HG02588 (cell line): ENCODE results near the gene CHRNA4.
"Not testable (repeated sequence)": the region's sequence is repeated elsewhere in the genome, so short reads cannot be mapped to it uniquely, and the experiment has no call there.

Source experiments
- ATAC-seq: cut with Tn5 transposase; IDR thresholded peaks from one replicate; pipeline ENCODE4 v1.9.1; 2021; ENCODE audit warnings: mild to moderate bottlenecking, moderate library complexity; ENCODE audit not compliant: unreplicated experiment

The CHRNA4 gene

DNA sequence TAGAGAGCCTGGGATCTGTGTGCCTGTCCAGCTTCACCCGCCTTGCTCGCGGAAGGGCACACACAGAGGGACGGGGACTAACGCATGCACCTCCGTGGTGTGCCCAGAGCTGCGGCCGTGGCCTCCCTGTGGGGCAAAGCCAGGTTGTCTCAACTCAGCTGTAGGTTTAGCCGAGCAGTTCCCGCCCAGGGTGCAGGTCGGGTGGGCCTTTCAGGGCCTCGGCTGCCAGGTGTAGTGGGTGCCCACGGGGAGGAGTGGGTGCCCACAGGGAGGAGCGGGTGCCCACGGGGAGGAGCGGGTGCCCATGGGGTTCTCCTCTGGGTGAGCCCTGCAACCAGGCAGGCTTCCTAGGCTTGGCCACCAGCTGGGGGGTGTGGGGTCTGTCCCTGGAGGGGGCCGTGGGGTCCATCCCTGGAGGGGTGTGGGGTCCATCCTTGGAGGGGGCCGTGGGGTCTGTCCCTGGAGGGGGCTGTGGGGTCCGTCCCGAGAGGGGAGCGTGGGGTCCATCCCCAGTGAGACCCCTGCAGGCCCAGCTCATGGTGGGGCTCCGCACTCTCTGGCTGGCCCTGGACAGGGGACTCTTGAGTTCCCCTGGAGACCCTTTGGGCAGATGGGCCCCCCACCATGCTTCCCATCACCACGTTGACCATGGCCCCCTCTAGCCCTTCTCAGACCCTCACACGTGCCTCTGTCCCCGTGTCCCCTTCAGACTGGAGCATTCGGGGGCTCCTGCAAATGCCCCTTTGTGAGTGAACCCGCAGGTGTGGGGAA lies 37.8 kb upstream of the CHRNA4 start:
- ATAC-seq = no peak

DNA sequence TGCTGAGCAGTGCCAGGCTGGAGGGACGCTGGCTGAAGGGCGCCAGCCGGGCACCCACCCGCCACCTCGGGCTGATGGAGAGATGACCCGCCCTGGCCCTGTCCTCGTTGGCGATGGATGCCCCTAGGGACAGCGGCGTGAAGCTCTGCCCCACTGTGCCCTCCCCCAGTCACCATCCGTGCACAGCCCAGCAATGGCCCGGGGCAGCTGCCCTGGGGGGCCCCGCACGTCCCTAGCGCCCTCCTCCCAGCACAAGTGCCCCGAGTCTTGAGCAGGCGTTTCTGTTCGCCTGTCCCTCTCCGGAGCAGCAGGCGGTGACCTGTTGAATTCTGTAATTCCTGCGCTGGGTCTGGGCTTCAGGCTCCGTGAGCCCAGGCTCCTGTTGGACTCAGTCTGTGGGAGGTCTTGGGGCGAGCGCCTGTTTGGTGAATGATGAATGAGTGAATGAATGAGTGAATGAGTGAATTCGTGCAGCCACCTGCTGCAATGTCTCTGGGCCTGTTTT lies 36.8 kb upstream of the CHRNA4 start:
- ATAC-seq = no peak

DNA sequence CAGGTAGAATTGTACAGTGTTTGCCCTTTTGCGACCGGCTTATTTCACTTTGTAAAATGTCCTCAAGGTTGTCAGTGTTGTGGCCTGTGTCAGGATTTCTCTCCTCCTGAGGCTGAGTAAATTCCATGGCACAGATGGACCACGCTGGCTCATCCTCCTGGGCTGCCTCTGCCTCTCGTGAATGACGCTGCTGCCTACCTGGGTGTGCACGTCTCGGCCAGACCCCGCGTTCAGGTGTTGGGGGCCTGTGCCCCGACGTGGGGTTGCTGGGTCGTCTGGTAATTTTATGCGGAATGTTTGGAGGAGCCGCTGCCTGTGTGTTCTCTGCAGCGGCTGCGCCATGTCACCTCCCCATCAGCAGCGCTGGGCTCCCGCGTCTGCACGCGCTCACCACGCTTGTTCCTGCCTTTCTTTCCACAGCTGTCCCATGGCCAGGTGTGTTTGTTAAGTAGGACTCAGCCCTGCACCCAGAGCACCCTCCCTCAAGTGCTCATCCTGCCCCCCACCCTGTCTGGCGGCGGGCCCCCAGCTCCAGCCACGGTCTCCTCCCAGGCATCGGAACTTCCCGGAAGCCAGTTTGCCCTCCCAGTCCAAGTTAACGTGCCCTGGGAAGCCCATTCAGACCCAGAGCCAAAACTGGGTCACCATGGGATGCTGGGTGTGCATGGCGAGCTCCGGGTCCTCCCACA lies 36.1 kb upstream of the CHRNA4 start:
- no peak for ATAC-seq

DNA sequence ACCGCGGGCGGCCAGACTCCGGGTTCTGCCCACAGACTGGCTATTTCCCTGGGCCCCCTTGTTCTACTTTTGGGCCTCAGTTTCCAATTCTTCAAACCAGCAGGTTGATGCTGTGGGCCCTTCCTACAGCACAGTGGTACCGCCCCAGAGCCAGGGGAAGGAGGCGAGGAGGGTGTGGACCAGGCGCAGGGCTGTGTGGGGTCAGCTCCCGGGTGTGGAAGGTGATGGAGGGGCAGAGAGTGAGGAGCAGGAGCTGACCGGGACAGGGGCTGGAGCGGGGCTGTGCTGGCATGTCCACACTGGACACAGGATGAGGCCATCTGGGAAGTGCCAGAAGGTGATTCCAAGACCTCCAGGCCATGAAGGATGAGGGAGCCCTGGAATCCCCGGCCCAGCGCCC lies 35.2 kb upstream of the CHRNA4 start:
- no peak for ATAC-seq

- ATAC-seq = no peak
Observed at GRCh38 chr20:63395723-63396122, 34.6 kb upstream of the CHRNA4 start.

DNA sequence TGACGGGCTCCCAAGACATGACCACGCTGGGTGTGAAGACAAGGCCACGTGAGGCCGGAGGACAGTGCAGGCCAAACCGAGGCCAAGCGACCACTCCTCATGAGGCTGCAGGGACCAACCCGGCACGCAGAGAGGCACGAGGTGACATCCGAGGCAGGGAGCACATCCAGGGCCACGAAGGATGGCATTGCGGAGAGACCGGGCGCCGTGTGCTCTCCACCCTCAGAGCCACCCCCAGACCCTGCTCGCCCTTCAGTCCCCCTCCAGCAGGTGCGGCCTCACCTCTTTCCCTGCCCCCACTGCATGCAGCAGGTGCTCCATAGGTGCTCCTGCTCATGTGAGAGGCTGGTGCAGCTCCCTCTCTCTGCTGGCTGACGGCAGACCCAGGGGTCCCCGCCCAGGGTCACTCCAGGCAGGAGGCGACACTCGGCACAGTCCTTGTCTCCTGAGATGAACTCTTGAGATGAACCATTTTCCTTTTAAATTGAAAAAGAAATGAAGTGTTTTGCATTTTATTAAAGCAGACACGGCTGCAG lies 33.8 kb upstream of the CHRNA4 start:
- no peak for ATAC-seq

- no peak for ATAC-seq
Observed at GRCh38 chr20:63394069-63394919, 33.1 kb upstream of the CHRNA4 start.

DNA sequence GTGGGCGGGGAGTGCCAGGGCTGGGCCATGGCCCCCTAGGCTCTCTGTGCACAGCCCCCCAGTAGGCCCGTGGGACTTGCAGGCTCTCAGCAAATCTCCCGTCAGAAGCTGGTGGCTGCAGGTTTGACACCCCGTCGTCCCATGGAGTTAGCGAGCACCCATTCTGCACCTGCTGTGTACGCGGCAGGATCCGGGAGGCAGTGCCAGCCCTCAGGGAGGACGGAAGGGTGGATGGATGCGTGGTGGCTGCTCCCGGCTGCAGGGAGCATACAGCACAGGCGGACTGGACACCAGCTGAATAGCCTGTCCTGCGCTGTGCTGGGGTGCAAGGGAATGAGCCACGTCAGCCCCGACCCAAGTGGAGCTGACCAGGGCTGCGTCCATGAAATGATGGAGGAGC lies 32.4 kb upstream of the CHRNA4 start:
- ATAC-seq = no peak

GRCh38 chr20:63392465-63393365 lies 31.6 kb upstream of the CHRNA4 start:
- ATAC-seq = no peak

- no peak for ATAC-seq
Observed at GRCh38 chr20:63387917-63388316, 26.8 kb upstream of the CHRNA4 start.

- no peak for ATAC-seq
Observed at GRCh38 chr20:63387393-63387792, 26.2 kb upstream of the CHRNA4 start.

GRCh38 chr20:63386491-63386890 lies 25.3 kb upstream of the CHRNA4 start:
- ATAC-seq = no peak

DNA sequence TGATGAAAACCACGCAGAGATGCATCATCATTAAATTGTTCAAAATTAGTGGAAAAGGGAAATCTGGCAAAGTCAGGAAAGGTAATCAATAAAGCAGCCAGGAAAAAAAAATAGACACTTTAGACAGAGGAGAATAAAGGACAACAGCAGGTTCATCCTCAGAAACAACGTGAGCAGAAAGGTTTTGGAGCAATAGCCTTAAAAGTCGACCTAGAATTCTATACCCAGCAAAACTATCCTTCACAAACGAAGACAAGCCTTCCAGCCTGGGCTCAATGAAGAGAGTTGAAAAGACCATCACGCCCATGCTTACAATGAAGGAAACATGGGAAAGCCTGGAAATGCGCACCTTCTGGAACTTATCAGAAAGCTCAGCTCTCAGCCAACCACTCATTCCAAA lies 24.7 kb upstream of the CHRNA4 start:
- ATAC-seq = no peak

- no peak for ATAC-seq
Observed at GRCh38 chr20:63384336-63384735, 23.2 kb upstream of the CHRNA4 start.

- ATAC-seq = no peak
Observed at GRCh38 chr20:63383556-63383955, 22.4 kb upstream of the CHRNA4 start.

- ATAC-seq = no peak
Observed at GRCh38 chr20:63382551-63383300, 21.6 kb upstream of the CHRNA4 start.

DNA sequence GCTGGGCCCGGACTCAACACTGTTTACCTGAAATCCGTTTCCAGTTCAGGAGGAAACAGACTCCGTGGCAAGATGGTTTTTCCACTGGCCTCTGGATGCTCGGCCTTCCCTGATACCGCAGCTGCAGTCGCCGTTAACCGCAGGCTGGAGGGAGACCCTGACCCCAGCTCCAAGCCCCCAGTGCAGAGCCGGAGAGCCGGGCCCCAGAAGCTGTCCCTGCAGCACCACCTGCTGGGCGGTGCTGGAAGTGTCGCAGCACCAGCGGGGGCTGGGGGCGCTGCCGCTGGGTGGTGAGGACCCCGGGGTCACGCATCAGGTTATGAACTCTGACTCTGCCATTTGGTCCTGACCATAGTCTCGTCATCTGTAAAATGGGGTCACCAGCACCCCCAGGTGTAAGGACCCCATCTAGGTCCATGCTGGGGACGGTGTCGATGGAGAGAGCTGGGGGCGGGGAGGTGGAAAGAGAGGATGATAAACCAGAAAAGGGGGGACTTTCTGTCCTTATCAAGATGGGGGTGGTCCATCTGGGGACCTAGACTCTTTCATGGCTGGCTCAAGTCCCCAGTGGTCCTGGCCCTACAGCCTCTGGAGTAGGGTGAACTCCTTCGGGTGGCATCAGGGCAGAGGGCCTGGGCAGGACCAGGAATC lies 20.8 kb upstream of the CHRNA4 start:
- ATAC-seq = no peak

DNA sequence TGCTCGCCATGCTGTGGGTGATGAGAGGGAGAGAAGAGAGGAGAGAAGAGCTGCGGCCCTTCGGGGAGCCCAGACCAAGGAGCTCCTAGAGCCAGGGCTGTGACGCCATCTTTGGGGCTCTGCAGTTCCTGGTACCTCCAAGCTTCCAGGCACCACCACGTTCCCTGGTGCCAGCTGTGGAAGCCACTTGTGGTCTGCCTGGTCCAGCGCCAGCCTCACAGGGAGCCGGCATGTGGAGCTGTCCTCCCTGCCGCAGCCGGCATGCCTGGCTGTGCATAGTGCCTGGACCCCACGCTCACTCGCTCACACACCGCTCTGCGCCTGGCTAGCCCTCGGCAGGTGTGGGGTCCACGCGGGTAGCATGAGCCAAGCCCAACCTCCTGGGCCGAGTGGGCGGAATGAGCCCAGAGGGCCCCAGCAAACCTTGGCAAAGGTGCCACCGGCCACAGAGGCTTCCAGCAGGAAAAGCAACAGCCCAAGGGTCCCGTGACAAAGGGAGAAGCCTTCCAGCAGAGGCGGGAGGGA lies 19.3 kb upstream of the CHRNA4 start:
- no peak for ATAC-seq

GRCh38 chr20:63379872-63380271 lies 18.7 kb upstream of the CHRNA4 start:
- not testable (repeated sequence) for ATAC-seq
